Suprapubic skin (tissue), 4 donors: Measurements from ENCODE around the gene CST6. TPM values are rescaled to one million over a fixed set of nuclear protein-coding genes. Genes with fewer than 3 reads are reported as not detected.
"Not testable (repeated sequence)": the region's sequence is repeated elsewhere in the genome, so short reads cannot be mapped to it uniquely, and the experiment has no call there.

ENCODE experiments used
- DNase-seq, 2 donors: peaks; one replicate each; pipeline ENCODE4 v3.0.0-alpha.2; 2019; ENCODE audit warnings: low spot score in 2 of 2
- H3K27ac ChIP-seq: fragments of 200-600 bp; sonication (generic); one replicate; pipeline ENCODE4 v1.5.1; 2019
- H3K27me3 ChIP-seq: fragments of 200-600 bp; sonication (generic); one replicate; pipeline ENCODE4 v1.5.1; 2019
- H3K36me3 ChIP-seq: fragments of 200-600 bp; sonication (generic); one replicate; pipeline ENCODE4 v1.5.1; 2019
- H3K4me1 ChIP-seq: fragments of 200-600 bp; sonication (generic); one replicate; pipeline ENCODE4 v1.5.1; 2019
- H3K4me3 ChIP-seq: fragments of 200-600 bp; sonication (generic); one replicate; pipeline ENCODE4 v1.5.1; 2019; ENCODE audit warnings: mild to moderate bottlenecking
- H3K9me3 ChIP-seq: fragments of 200-600 bp; sonication (generic); one replicate; pipeline ENCODE4 v1.5.1; 2019
- CTCF ChIP-seq, 2 donors: fragments of 200-600 bp in 1 of 2; fragments of 450-650 bp in 1 of 2; sonication (generic) in 1 of 2; IDR thresholded peaks; one replicate each; pipeline ENCODE4 v1.5.1; 2016 to 2019; ENCODE audit warnings: antibody characterized with exemption in 2 of 2, mild to moderate bottlenecking in 1 of 2, moderate library complexity in 1 of 2
- EP300 ChIP-seq: sonication (generic); formaldehyde crosslinking; IDR thresholded peaks from one replicate; pipeline ENCODE4 v1.6.1; 2017; ENCODE audit warnings: antibody characterized with exemption
- POLR2A ChIP-seq, 2 donors: fragments of 450-650 bp; IDR thresholded peaks; one replicate each; pipeline ENCODE4 v1.6.1; 2017; ENCODE audit warnings: antibody characterized with exemption in 2 of 2, mild to moderate bottlenecking in 2 of 2, moderate library complexity in 2 of 2
- POLR2AphosphoS5 ChIP-seq, 3 donors: sonication (generic); formaldehyde crosslinking; IDR thresholded peaks; one replicate each; pipeline ENCODE4 v1.6.1; 2017; ENCODE audit warnings: antibody characterized with exemption in 3 of 3
- WGBS: methylation state at CpG from one replicate; pipeline ENCODE4 v1.1.5; 2018; 5-methylcytosine and 5-hydroxymethylcytosine counted together
- total RNA-seq, 4 donors: library from RNA; depleted of rRNA; stranded (reverse); fragments of >200 nt; gene quantifications; one replicate each; pipeline ENCODE4 v1.1.0, GENCODE V29; 2016

Gene CST6
- total RNA-seq, 4 donors from 2014 or later, result 48.8 to 2,556 (median 968) TPM

DNA sequence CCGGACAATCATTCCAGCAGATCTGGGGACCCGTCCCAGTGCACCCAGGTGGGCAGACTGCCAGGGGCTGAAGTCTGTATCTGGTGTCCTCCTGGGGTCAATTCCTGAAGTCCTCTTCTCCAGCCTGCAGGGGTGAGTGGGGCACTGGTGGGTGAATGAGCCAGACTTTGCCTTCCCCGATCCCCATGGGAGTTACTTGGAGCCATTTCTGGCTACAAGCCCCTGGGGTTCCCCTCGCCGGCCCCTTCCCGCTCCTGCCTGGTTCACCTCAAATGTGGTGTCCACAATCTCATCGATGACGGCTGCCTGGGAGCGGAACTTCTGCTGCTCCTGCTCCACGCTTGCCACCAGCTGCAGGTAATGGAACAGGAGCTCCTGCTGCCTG is 5.0 kb downstream of the CST6 start:
- WGBS, result 79% methylated on average over 10 of the region's 10 CpGs
- TF ChIP-seq POLR2AphosphoS5 (IDR thresholded peaks at IDR 0.05), result no peak
- no peak for TF ChIP-seq POLR2A (IDR thresholded peaks at IDR 0.05)
- TF ChIP-seq CTCF (IDR thresholded peaks at IDR 0.05), result no peak
- no peak for TF ChIP-seq EP300
- Histone ChIP-seq H3K4me1 (peaks cover 13% of the 10 kb centered on the region), H3K9me3 (no peaks in the 10 kb centered on the region), H3K36me3 (no peaks in the 10 kb centered on the region), H3K27ac (no peak overlapping the region), H3K27me3 (peaks cover 16% of the 10 kb centered on the region), H3K4me3 (no peak overlapping the region)
- DNase-seq, result no peak

DNA sequence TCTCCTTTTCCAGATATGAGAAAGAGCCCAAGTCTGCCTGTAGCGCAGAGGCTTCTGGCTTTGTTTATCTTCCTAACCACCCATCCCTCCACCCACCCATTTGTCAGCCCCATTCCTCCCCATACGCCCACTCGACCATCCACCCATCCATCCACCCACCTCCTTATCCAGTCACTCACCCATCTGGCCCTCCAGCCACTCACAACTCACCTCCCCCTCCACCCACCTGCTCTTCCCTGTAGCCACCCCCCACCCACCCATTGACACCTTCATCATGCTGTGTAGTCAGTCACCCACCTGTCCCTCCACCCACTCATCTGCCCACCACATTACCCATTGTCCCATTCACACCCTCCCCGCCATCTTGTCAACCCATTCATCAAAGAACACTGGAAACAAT is 5.5 kb downstream of the CST6 start:
- Histone ChIP-seq H3K27me3 (peaks cover 11% of the 10 kb centered on the region), H3K4me1 (peaks cover 12% of the 10 kb centered on the region), H3K9me3 (no peaks in the 10 kb centered on the region), H3K4me3 (no peak overlapping the region), H3K36me3 (no peaks in the 10 kb centered on the region), H3K27ac (no peak overlapping the region)
- TF ChIP-seq POLR2AphosphoS5 (IDR thresholded peaks at IDR 0.05) (no peak), POLR2A (IDR thresholded peaks at IDR 0.05) (no peak), EP300 (no peak), CTCF (IDR thresholded peaks at IDR 0.05) (no peak)
- no peak for DNase-seq
- WGBS, result 87% methylated on average over 4 of the region's 4 CpGs

DNA sequence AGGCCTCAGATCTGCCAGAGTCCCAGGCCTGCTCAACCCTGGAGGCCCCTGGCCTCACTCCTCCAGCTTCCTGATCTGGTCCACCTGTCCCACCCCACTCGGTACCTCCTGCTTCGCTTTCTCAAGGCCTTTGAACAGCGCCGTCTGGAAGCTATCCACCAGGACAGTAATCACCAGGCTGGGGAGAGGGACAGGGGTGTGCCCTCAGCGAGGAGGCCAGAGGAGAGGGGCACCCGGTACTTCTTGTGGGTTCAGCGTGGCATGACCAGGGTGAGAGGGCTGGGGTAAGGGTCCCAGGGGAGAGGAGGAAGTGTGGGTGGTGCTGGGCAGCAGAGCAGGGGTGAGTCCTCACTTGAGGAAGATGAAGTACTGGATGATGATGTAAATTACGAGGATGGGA is 8.4 kb downstream of the CST6 start:
- H3K4me1 ChIP-seq, result peaks cover 9% of the 10 kb centered on the region
- no peak overlapping the region for H3K4me3 ChIP-seq
- TF ChIP-seq CTCF (IDR thresholded peaks at IDR 0.05), result no peak
- TF ChIP-seq EP300, result no peak
- no peak for TF ChIP-seq POLR2A (IDR thresholded peaks at IDR 0.05)
- no peak for TF ChIP-seq POLR2AphosphoS5 (IDR thresholded peaks at IDR 0.05)
- DNase-seq, result no peak
- no peak overlapping the region for H3K27ac ChIP-seq
- 68% methylated on average over 8 of the region's 8 CpGs for WGBS
- peaks cover 10% of the 10 kb centered on the region for H3K27me3 ChIP-seq
- no peaks in the 10 kb centered on the region for H3K36me3 ChIP-seq
- H3K9me3 ChIP-seq, result no peaks in the 10 kb centered on the region

GRCh38 chr11:66020618-66021357 is 9.0 kb downstream of the CST6 start:
- no peaks in the 10 kb centered on the region for H3K9me3 ChIP-seq
- no peak overlapping the region for H3K27ac ChIP-seq
- no peak overlapping the region for H3K4me3 ChIP-seq
- DNase-seq, result peak in 1 of 2 donors; percentile 68
- peaks cover 9% of the 10 kb centered on the region for H3K4me1 ChIP-seq
- 85% methylated on average over 22 of the region's 25 CpGs for WGBS
- H3K27me3 ChIP-seq, result peaks cover 10% of the 10 kb centered on the region
- no peaks in the 10 kb centered on the region for H3K36me3 ChIP-seq
- TF ChIP-seq EP300 (no peak), POLR2AphosphoS5 (IDR thresholded peaks at IDR 0.05) (no peak), POLR2A (IDR thresholded peaks at IDR 0.05) (no peak)

- 21% methylated on average over 40 of the region's 46 CpGs for WGBS
- no peaks in the 10 kb centered on the region for H3K36me3 ChIP-seq
- DNase-seq, result peak in 1 of 2 donors; percentile 84
- peaks cover 9% of the 10 kb centered on the region for H3K4me1 ChIP-seq
- H3K4me3 ChIP-seq, result peak overlapping the region; percentile 21
- H3K27ac ChIP-seq, result no peak overlapping the region
- no peaks in the 10 kb centered on the region for H3K9me3 ChIP-seq
- TF ChIP-seq CTCF (IDR thresholded peaks at IDR 0.05) (peak; percentile 72 to 97), EP300 (no peak)
- H3K27me3 ChIP-seq, result peaks cover 10% of the 10 kb centered on the region
Measured at GRCh38 chr11:66022401-66023185, 10.8 kb downstream of the CST6 start.

- H3K4me3 ChIP-seq, H3K9me3 ChIP-seq, H3K27ac ChIP-seq, H3K27me3 ChIP-seq, H3K4me1 ChIP-seq, H3K36me3 ChIP-seq, DNase-seq: not testable (repeated sequence)
- 94% methylated on average over 5 of the region's 5 CpGs for WGBS
Measured at GRCh38 chr11:66023186-66023440, 11.3 kb downstream of the CST6 start.
